ENCODE data around the gene EXOSC1.
"Not testable (repeated sequence)": the region's sequence is repeated elsewhere in the genome, so short reads cannot be mapped to it uniquely, and the experiment has no call there.

The EXOSC1 gene

DNA sequence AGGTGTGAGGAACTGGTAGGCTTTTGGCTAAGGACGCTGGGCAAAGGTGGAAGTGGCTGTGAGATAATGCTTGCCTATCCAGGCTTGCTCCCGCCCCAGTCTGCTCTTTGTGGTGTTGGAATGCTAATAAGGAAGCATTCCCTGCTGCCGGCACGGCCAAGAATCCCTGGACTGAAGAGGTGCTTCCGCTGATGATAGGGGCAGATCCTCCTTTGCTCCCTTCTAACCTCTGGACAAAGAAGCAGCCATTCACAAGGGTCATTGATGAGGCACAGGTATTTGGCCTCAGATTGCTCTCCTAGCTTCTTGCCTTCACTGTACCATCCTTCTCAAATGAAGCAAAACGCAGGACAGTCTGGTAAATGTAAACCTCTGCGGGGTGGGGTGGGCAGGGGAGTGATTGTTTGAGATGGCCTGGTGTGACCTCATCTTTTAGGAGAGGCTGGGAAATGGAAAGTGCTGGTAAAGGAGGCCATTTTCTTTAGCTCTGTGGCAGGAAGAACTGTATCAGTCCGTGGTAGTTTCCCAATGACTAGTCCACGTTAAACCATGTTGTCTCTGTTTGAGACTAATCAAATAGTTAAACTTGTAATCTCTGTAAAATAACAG is 18.1 kb downstream of the EXOSC1 start:
- Histone ChIP-seq H3K4me1 (ENCODE audit: insufficient read depth, low read length) (peaks cover 21% of the 10 kb centered on the region), H3K27me3 (ENCODE audit: control insufficient read depth in 1 of 2, insufficient read depth in 2 of 2, low read length in 2 of 2) (no peaks in the 10 kb centered on the region), H3K9me3 (ENCODE audit: low read length) (no peaks in the 10 kb centered on the region), H3K27ac (ENCODE audit: low read depth, low read length) (peak overlapping the region; percentile 87), H3K36me3 (ENCODE audit: insufficient read depth, low read length) (peaks cover 17% of the 10 kb centered on the region), H3K4me3 (ENCODE audit: low read depth in 1 of 2, low read length in 2 of 2) (peak overlapping the region; percentile 87 to 88), H3K9ac (ENCODE audit: low read length) (peak overlapping the region; percentile 33)

DNA sequence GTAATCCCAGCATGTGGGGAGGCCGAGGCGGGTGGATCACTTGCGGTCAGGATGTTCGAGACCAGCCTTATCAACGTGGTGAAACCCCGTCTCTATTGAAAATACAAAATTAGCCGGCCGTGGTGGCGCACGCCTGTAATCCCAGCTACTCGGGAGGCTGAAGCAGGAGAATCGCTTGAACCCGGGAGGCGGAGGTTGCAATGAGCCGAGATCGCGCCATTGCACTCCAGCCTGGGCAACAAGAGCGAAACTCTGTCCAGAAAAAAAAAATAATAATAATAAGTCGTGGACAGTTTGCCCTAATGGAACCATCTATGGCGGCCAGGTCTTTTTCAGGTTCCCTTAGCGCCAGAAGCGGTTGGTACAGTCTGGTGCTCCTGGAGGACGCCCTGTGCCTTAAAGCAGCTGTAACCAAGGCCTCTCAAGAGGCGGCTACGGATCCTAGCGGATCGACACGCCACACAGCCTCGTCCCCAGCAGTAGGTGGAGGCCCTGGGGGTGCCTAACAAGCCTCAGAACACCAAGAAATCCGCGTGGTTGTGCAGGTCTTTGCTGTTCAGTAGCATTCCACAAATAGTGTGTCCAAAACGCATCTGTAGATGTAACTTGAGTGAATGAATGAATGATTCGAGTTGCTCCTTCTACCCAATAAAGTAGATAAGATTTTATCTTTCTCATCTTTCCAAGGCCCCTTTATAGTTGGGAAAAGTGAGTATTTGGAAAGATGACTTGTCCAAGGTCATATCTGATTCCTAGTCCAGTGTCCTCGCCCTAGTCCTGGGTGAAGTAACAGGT is 18.8 kb downstream of the EXOSC1 start:
- Histone ChIP-seq H3K27me3 (ENCODE audit: control insufficient read depth in 1 of 2, insufficient read depth in 2 of 2, low read length in 2 of 2) (no peaks in the 10 kb centered on the region), H3K9ac (ENCODE audit: low read length) (peak overlapping the region; percentile 33), H3K9me3 (ENCODE audit: low read length) (no peaks in the 10 kb centered on the region), H3K36me3 (ENCODE audit: insufficient read depth, low read length) (peaks cover 13% of the 10 kb centered on the region), H3K4me3 (ENCODE audit: low read depth in 1 of 2, low read length in 2 of 2) (peak overlapping the region; percentile 87 to 88), H3K4me1 (ENCODE audit: insufficient read depth, low read length) (peaks cover 21% of the 10 kb centered on the region), H3K27ac (ENCODE audit: low read depth, low read length) (peak overlapping the region; percentile 87)

DNA sequence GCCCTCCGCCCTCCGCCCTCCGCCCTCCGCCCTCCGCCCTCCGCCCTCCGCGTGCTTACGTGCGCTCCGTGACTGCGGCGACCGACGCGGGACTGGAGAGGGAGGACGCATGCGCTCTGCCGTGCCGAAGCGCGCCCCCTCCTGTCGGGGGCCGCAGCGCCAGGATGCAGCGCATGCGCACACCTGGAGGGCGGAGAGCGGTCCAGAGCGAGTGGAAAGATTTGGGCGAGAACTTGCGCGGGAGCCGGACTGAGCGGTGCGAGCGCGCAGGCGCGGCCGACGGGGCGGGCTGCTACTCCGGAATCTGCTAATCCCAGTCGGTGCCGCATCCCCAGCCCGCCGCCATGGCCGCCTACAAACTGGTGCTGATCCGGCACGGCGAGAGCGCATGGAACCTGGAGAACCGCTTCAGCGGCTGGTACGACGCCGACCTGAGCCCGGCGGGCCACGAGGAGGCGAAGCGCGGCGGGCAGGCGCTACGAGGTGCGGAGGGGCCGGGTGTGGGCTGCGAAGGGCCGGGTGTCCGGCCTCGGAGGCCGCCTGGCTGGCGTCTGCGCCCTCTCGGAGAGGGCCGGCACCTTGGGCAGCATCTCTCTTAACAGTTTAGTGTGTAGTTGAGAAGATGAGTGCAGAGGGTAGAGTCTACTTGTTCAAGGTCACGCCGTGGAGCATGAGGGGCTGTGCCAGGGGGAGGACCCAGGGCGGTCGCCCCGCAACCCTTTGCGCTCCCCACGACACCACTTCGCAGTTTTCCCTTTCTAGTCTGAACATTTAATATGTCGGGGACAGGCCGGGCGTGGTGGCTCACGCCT is 19.6 kb downstream of the EXOSC1 start, which contains the start of gene PGAM1:
PGAM1 (plus strand) TSS at position 228 of the 812 bp plus-strand sequence; CDS start at position 345, 117 bp downstream.
- H3K9me3 ChIP-seq (ENCODE audit: low read length): no peaks in the 10 kb centered on the region
- no peaks in the 10 kb centered on the region for H3K27me3 ChIP-seq (ENCODE audit: control insufficient read depth in 1 of 2, insufficient read depth in 2 of 2, low read length in 2 of 2)
- H3K36me3 ChIP-seq (ENCODE audit: insufficient read depth, low read length): peaks cover 7% of the 10 kb centered on the region
- H3K27ac ChIP-seq (ENCODE audit: low read depth, low read length): peak within 1 kb of the TSS; percentile 87
- H3K4me3 ChIP-seq (ENCODE audit: low read depth in 1 of 2, low read length in 2 of 2): peak within 1 kb of the TSS; percentile 87 to 88
- H3K4me1 ChIP-seq (ENCODE audit: insufficient read depth, low read length): peaks cover 21% of the 10 kb centered on the region
- peak within 1 kb of the TSS; percentile 68 for H3K9ac ChIP-seq (ENCODE audit: low read length)

DNA sequence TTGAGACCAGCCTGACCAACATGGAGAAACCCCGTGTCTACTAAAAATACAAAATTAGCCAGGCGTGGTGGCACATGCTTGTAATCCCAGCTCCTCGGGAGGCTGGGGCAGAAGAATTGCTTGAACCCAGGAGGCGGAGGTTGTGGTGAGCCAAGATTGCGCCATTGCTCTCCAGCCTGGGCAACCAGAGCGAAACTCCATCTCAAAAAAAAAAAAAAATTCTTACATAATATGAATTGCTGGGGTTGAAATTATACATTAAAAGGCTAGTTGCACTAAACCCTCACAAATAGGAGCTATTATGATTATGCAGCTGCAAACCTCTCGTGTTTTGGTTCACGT is 22.1 kb downstream of the EXOSC1 start:
- not testable (repeated sequence) for H3K9me3 ChIP-seq (ENCODE audit: low read length); H3K27ac ChIP-seq (ENCODE audit: low read depth, low read length); H3K27me3 ChIP-seq (ENCODE audit: control insufficient read depth in 1 of 2, insufficient read depth in 2 of 2, low read length in 2 of 2); H3K36me3 ChIP-seq (ENCODE audit: insufficient read depth, low read length); H3K9ac ChIP-seq (ENCODE audit: low read length); H3K4me3 ChIP-seq (ENCODE audit: low read depth in 1 of 2, low read length in 2 of 2)
- peaks cover 25% of the 10 kb centered on the region for H3K4me1 ChIP-seq (ENCODE audit: insufficient read depth, low read length)

DNA sequence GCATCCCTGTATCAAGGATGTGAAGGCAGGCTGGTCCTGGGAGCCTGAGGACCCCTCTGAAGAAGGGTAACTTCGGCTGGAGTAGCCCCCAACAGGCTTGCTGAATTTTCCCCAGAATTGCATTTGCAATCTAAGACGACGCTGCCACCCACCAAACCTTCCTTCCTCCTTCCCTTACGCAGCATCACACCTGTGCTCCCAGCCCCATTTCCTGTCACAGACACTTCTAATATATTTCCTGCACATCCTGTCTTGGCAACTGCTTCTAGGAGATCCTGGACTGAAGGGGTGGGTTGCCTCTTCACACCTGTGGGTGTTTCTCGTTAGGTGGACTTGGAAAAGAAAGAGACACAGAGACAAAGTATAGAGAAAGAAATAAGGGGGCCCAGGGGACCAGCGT is 29.2 kb downstream of the EXOSC1 start:
- Histone ChIP-seq H3K4me3 (ENCODE audit: low read depth in 1 of 2, low read length in 2 of 2) (no peak overlapping the region), H3K9ac (ENCODE audit: low read length) (no peak overlapping the region), H3K27me3 (ENCODE audit: control insufficient read depth in 1 of 2, insufficient read depth in 2 of 2, low read length in 2 of 2) (no peaks in the 10 kb centered on the region), H3K36me3 (ENCODE audit: insufficient read depth, low read length) (no peaks in the 10 kb centered on the region), H3K9me3 (ENCODE audit: low read length) (no peaks in the 10 kb centered on the region), H3K27ac (ENCODE audit: low read depth, low read length) (no peak overlapping the region), H3K4me1 (ENCODE audit: insufficient read depth, low read length) (peaks cover 4% of the 10 kb centered on the region)

DNA sequence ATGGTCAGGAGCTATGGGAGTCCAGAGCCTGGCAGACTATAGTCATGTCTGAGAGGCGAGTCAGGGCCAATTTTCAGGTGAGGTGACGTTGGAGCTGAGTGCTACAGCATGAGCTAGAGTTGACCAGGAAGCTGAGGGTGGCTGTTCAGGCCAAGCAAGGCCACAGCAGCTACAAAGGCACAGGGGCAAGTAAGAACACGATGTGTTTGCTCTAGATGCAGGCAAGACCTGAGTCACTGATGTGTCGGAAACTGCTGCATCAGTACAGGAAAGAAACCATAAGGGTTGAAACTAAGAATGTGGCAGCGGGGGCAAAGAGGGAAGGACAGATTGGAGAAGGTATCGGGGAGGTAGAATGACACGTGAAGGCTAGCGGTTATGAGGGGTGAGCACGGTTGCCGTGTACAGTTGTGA is 32.9 kb downstream of the EXOSC1 start:
- Histone ChIP-seq H3K36me3 (ENCODE audit: insufficient read depth, low read length) (no peaks in the 10 kb centered on the region), H3K27ac (ENCODE audit: low read depth, low read length) (no peak overlapping the region), H3K4me3 (ENCODE audit: low read depth in 1 of 2, low read length in 2 of 2) (no peak overlapping the region), H3K9ac (ENCODE audit: low read length) (no peak overlapping the region), H3K4me1 (ENCODE audit: insufficient read depth, low read length) (no peaks in the 10 kb centered on the region), H3K27me3 (ENCODE audit: control insufficient read depth in 1 of 2, insufficient read depth in 2 of 2, low read length in 2 of 2) (no peaks in the 10 kb centered on the region), H3K9me3 (ENCODE audit: low read length) (no peaks in the 10 kb centered on the region)

DNA sequence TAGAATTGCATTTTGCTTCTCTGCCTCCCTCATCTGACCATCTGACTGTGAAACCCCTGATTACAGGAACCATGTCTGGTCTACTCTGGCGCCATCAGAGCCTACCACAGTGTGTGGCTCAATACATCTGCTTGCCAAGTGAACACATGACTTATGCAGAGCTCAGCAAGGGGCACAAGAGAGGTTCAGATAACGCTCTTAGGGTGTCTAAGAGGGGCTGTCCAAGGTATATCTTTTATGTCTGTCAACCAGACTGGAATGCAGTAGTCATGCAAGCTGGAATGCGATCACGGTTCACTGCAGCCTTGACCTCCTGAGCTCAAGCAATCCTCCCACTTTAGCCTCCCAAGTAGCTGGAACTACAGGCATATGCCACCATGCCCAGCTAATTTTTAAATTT is 34.4 kb downstream of the EXOSC1 start:
- peaks cover 7% of the 10 kb centered on the region for H3K4me1 ChIP-seq (ENCODE audit: insufficient read depth, low read length)
- no peak overlapping the region for H3K4me3 ChIP-seq (ENCODE audit: low read depth in 1 of 2, low read length in 2 of 2)
- no peaks in the 10 kb centered on the region for H3K9me3 ChIP-seq (ENCODE audit: low read length)
- no peak overlapping the region for H3K27ac ChIP-seq (ENCODE audit: low read depth, low read length)
- no peak overlapping the region for H3K9ac ChIP-seq (ENCODE audit: low read length)
- H3K27me3 ChIP-seq (ENCODE audit: control insufficient read depth in 1 of 2, insufficient read depth in 2 of 2, low read length in 2 of 2): no peaks in the 10 kb centered on the region
- H3K36me3 ChIP-seq (ENCODE audit: insufficient read depth, low read length): no peaks in the 10 kb centered on the region

DNA sequence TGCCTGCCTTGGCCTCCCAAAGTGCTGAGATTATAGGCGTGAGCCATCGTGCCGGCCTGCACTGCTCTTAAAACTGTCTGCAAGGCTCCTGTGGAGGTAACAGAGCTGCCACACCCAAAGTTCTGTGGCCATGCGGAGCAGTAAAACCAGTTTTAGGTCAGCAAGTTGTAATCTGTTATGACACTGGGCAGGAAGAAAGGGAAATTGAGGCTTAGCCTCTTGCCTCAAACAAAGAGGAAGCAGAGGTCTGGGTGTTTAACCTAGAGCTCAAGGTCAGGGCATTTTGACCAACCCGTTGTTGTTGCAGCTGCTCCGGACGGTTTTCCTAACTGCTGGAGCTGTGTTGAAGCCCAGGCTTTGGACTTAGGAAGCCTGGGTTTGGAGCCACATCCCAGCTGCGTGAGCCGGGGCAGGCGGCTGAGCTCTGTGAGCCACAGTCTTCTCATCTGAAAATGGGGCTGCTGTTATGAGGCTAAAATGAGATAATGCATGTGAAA is 37.3 kb downstream of the EXOSC1 start:
- H3K27me3 ChIP-seq (ENCODE audit: control insufficient read depth in 1 of 2, insufficient read depth in 2 of 2, low read length in 2 of 2): no peaks in the 10 kb centered on the region
- no peaks in the 10 kb centered on the region for H3K9me3 ChIP-seq (ENCODE audit: low read length)
- H3K9ac ChIP-seq (ENCODE audit: low read length): no peak overlapping the region
- H3K27ac ChIP-seq (ENCODE audit: low read depth, low read length): no peak overlapping the region
- no peak overlapping the region for H3K4me3 ChIP-seq (ENCODE audit: low read depth in 1 of 2, low read length in 2 of 2)
- no peaks in the 10 kb centered on the region for H3K36me3 ChIP-seq (ENCODE audit: insufficient read depth, low read length)
- peaks cover 7% of the 10 kb centered on the region for H3K4me1 ChIP-seq (ENCODE audit: insufficient read depth, low read length)

DNA sequence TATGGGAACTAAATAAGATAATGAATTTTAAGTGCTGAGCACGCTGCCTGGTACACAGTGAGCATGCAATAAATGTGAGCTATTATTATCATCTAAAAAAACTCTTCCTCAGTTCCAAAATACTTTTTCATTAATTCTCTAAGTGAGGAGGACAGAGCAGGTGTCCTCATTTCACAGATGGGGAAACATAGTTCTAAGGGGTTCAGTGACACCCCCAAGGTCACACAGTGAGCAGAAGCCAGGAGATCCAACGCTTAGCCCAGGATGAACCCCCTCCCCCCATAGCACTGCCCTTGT is 37.9 kb downstream of the EXOSC1 start:
- Histone ChIP-seq H3K4me3 (ENCODE audit: low read depth in 1 of 2, low read length in 2 of 2) (no peak overlapping the region), H3K9me3 (ENCODE audit: low read length) (no peaks in the 10 kb centered on the region), H3K27ac (ENCODE audit: low read depth, low read length) (no peak overlapping the region), H3K27me3 (ENCODE audit: control insufficient read depth in 1 of 2, insufficient read depth in 2 of 2, low read length in 2 of 2) (no peaks in the 10 kb centered on the region), H3K36me3 (ENCODE audit: insufficient read depth, low read length) (no peaks in the 10 kb centered on the region), H3K9ac (ENCODE audit: low read length) (no peak overlapping the region), H3K4me1 (ENCODE audit: insufficient read depth, low read length) (peaks cover 7% of the 10 kb centered on the region)

DNA sequence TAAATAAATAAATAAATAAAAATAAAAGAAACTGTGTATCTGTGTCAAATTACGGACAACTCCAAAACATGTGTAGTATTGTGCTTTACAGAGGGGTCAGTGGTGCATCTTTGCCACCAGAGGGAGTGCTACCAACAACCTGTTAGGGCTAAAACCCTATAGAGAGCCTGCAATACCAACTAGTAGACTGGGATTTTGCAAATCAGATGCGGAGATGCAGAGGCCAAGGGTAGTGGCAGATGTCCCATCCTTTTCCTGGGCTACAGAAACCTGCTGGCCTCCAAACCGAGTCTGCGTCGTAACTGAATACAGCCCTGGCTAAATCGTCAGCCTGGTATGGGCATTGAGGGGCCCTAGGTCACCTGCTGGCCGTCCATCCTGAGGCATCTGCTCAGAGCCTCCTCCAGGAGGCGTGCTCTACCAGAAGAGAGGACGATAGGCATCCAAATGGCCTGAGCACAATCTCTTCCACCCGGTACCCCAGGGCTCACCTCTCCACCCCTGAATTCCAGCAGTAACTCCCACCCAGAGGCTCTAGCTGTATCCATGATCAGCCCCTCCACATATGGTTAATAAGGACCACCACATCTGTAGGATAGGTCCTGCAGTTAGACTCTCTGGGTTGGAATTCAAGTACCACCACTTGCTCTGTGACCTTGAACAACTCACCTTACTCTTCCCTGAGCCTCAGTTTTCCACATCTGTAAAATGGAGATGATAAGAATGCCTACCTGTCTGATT is 38.4 kb downstream of the EXOSC1 start:
- no peaks in the 10 kb centered on the region for H3K36me3 ChIP-seq (ENCODE audit: insufficient read depth, low read length)
- no peak overlapping the region for H3K4me3 ChIP-seq (ENCODE audit: low read depth in 1 of 2, low read length in 2 of 2)
- no peaks in the 10 kb centered on the region for H3K27me3 ChIP-seq (ENCODE audit: control insufficient read depth in 1 of 2, insufficient read depth in 2 of 2, low read length in 2 of 2)
- no peak overlapping the region for H3K27ac ChIP-seq (ENCODE audit: low read depth, low read length)
- H3K9ac ChIP-seq (ENCODE audit: low read length): no peak overlapping the region
- no peaks in the 10 kb centered on the region for H3K9me3 ChIP-seq (ENCODE audit: low read length)
- H3K4me1 ChIP-seq (ENCODE audit: insufficient read depth, low read length): peaks cover 7% of the 10 kb centered on the region

DNA sequence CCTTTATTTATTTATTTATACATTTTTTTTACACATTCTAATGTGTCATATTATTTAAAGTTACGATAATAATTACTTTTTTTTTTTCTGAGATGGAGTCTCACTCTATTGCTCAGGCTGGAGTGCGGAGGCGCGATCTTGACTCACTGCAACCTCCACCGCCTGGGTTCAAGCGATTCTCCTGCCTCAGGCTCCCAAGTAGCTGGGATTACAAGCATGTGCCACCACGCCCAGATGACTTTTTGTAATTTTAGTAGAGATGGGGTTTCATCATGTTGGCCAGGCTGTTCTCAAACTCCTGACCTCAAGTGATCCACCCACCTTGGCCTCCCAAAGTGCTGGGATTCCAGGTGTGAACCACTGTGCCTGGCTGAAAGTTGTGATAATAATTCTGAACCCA is 39.3 kb downstream of the EXOSC1 start:
- not testable (repeated sequence) for H3K9ac ChIP-seq (ENCODE audit: low read length); H3K9me3 ChIP-seq (ENCODE audit: low read length); H3K4me3 ChIP-seq (ENCODE audit: low read depth in 1 of 2, low read length in 2 of 2); H3K27me3 ChIP-seq (ENCODE audit: control insufficient read depth in 1 of 2, insufficient read depth in 2 of 2, low read length in 2 of 2); H3K4me1 ChIP-seq (ENCODE audit: insufficient read depth, low read length); H3K36me3 ChIP-seq (ENCODE audit: insufficient read depth, low read length); H3K27ac ChIP-seq (ENCODE audit: low read depth, low read length)
